Raji (cell line): ENCODE measurements around the gene DRAM2.

Source experiments
- POLR2A ChIP-seq: IDR thresholded peaks from 2 replicates; pipeline ENCODE4 v1.6.1; 2011; ENCODE audit warnings: low read depth, low read length, control low read depth; ENCODE audit not compliant: insufficient read depth

DRAM2 gene

GRCh38 chr1:111154021-111154999 is 14.4 kb upstream of the DRAM2 start:
- TF ChIP-seq POLR2A, result no peak

- no peak for TF ChIP-seq POLR2A
These were observed 11.9 kb upstream of the DRAM2 start for GRCh38 chr1:111151838-111152237.

GRCh38 chr1:111148376-111148881 is 8.5 kb upstream of the DRAM2 start:
- TF ChIP-seq POLR2A, result no peak

GRCh38 chr1:111147948-111148347 is 8.1 kb upstream of the DRAM2 start:
- no peak for TF ChIP-seq POLR2A

GRCh38 chr1:111145963-111146768 is 6.3 kb upstream of the DRAM2 start:
- TF ChIP-seq POLR2A, result no peak

GRCh38 chr1:111145542-111145941 is 5.6 kb upstream of the DRAM2 start:
- TF ChIP-seq POLR2A, result no peak

- no peak for TF ChIP-seq POLR2A
These were observed 2.6 kb upstream of the DRAM2 start for GRCh38 chr1:111142356-111142975.

- TF ChIP-seq POLR2A, result no peak
These were observed 1.6 kb upstream of the DRAM2 start for GRCh38 chr1:111141245-111142220.

GRCh38 chr1:111140680-111140967 is 731 bp upstream of the DRAM2 start:
- no peak for TF ChIP-seq POLR2A

- TF ChIP-seq POLR2A, result no peak; the same call in 1 of the 2 replicates
These were observed 453 bp downstream of the DRAM2 start for GRCh38 chr1:111139324-111139955.

GRCh38 chr1:111133866-111134265 is 6.0 kb downstream of the DRAM2 start:
- TF ChIP-seq POLR2A, result no peak

GRCh38 chr1:111131693-111132092 is 8.2 kb downstream of the DRAM2 start:
- TF ChIP-seq POLR2A, result no peak

- TF ChIP-seq POLR2A, result no peak
These were observed 10.5 kb downstream of the DRAM2 start for GRCh38 chr1:111129376-111129775.

- no peak for TF ChIP-seq POLR2A
These were observed 11.8 kb downstream of the DRAM2 start for GRCh38 chr1:111127923-111128643.

GRCh38 chr1:111126354-111126753 is 13.5 kb downstream of the DRAM2 start:
- no peak for TF ChIP-seq POLR2A
